Skeletal muscle tissue (tissue), 4 donors: ENCODE data around the gene HLTF. TPM values are rescaled to one million over a fixed set of nuclear protein-coding genes. Genes with fewer than 3 reads are reported as not detected.

ENCODE experiments used
- H3K27ac ChIP-seq: one replicate; pipeline ENCODE4 v1.7.0; 2013; ENCODE audit warnings: mild to moderate bottlenecking, low read depth, low read length, inconsistent platforms
- H3K27me3 ChIP-seq, 3 donors: one replicate each; pipeline ENCODE4 v1.7.0; 2013; ENCODE audit warnings: low read length in 3 of 3; ENCODE audit not compliant: control insufficient read depth in 3 of 3, insufficient read depth in 3 of 3
- H3K36me3 ChIP-seq, 3 donors: one replicate each; pipeline ENCODE4 v1.7.0; 2013; ENCODE audit warnings: low read length in 3 of 3; ENCODE audit not compliant: control insufficient read depth in 3 of 3, insufficient read depth in 3 of 3
- H3K4me1 ChIP-seq, 3 donors: one replicate each; pipeline ENCODE4 v1.7.0; 2013; ENCODE audit warnings: low read length in 3 of 3, mild to moderate bottlenecking in 3 of 3; ENCODE audit not compliant: control insufficient read depth in 3 of 3, insufficient read depth in 3 of 3
- H3K4me3 ChIP-seq, 3 donors: one replicate each; pipeline ENCODE4 v1.7.0; 2013; ENCODE audit warnings: low read length in 3 of 3
- H3K9ac ChIP-seq, 3 donors: one replicate each; pipeline ENCODE4 v1.7.0; 2013; ENCODE audit warnings: low read length in 3 of 3, mild to moderate bottlenecking in 3 of 3, moderate library complexity in 2 of 3, low read depth in 1 of 3
- H3K9me3 ChIP-seq, 3 donors: one replicate each; pipeline ENCODE4 v1.7.0; 2013; ENCODE audit warnings: low read length in 3 of 3; ENCODE audit not compliant: control insufficient read depth in 3 of 3
- total RNA-seq: library from RNA; depleted of rRNA; stranded (reverse); fragments of >200 nt; gene quantifications from one replicate; pipeline ENCODE4 v1.2.3, GENCODE V29; 2014
- donor health status: Osteomylitis.

The HLTF gene
- total RNA-seq, 1 donor from 2014 or later, result 26.6 TPM

DNA sequence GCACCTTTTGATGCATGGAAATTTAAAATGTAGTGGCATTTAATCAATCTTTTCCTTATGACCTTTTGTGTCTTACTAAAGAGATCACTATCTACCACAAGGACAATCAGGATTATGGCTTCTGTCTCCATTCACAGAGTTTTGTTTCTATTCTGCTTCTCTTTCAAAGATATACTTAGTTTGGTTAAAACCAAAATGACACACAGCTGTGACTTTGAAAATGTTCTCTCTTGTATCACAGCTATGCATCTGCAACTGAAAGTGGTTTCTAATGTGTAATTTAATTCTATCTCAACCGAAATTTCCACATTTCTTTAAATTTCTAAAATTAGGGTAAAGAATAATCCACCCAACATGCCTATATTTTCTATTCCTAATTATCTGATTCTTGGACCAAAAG, 27.7 kb downstream of the HLTF start:
- peaks cover 5 to 16% (median 9%) of the 10 kb centered on the region in 3 donors for H3K36me3 ChIP-seq
- H3K4me3 ChIP-seq, result no peak overlapping the region
- no peaks in the 10 kb centered on the region for H3K27me3 ChIP-seq

GRCh38 chr3:149058198-149058597, 28.1 kb downstream of the HLTF start:
- no peaks in the 10 kb centered on the region for H3K4me1 ChIP-seq
- H3K36me3 ChIP-seq, result peaks cover 8 to 18% (median 10%) of the 10 kb centered on the region in 3 donors
- H3K27me3 ChIP-seq, result no peaks in the 10 kb centered on the region
- H3K27ac ChIP-seq, result no peak overlapping the region
- no peak overlapping the region for H3K4me3 ChIP-seq
- no peaks in the 10 kb centered on the region for H3K9me3 ChIP-seq
- no peak overlapping the region for H3K9ac ChIP-seq

More for the DNA sequence above, 27.7 kb downstream of the HLTF start:
- no peaks in the 10 kb centered on the region for H3K4me1 ChIP-seq
- no peak overlapping the region for H3K27ac ChIP-seq
- no peaks in the 10 kb centered on the region for H3K9me3 ChIP-seq
- no peak overlapping the region for H3K9ac ChIP-seq

- H3K36me3 ChIP-seq, result peaks cover 12 to 22% (median 16%) of the 10 kb centered on the region in 3 donors
- H3K9ac ChIP-seq, result no peak overlapping the region
- no peak overlapping the region for H3K4me3 ChIP-seq
- H3K27me3 ChIP-seq, result no peaks in the 10 kb centered on the region
- H3K9me3 ChIP-seq, result no peaks in the 10 kb centered on the region
- no peak overlapping the region for H3K27ac ChIP-seq
- H3K4me1 ChIP-seq, result no peaks in the 10 kb centered on the region
These were observed 30.8 kb downstream of the HLTF start for GRCh38 chr3:149055575-149055974.

GRCh38 chr3:149044339-149045083, 41.8 kb downstream of the HLTF start:
- no peak overlapping the region for H3K4me3 ChIP-seq
- H3K9me3 ChIP-seq, result no peaks in the 10 kb centered on the region
- H3K27ac ChIP-seq, result no peak overlapping the region
- H3K9ac ChIP-seq, result no peak overlapping the region
- H3K36me3 ChIP-seq, result peaks cover 0 to 20% (median 13%) of the 10 kb centered on the region in 3 donors
- H3K27me3 ChIP-seq, result no peaks in the 10 kb centered on the region
- H3K4me1 ChIP-seq, result peaks cover 0 to 2% (median 0%) of the 10 kb centered on the region in 3 donors

- H3K9ac ChIP-seq, result no peak overlapping the region
- peaks cover 0 to 24% (median 11%) of the 10 kb centered on the region in 3 donors for H3K36me3 ChIP-seq
- peaks cover 0 to 2% (median 0%) of the 10 kb centered on the region in 3 donors for H3K4me1 ChIP-seq
- no peaks in the 10 kb centered on the region for H3K27me3 ChIP-seq
- H3K4me3 ChIP-seq, result no peak overlapping the region
- H3K27ac ChIP-seq, result no peak overlapping the region
- H3K9me3 ChIP-seq, result no peaks in the 10 kb centered on the region
These were observed 43.4 kb downstream of the HLTF start for GRCh38 chr3:149042789-149043386.

DNA sequence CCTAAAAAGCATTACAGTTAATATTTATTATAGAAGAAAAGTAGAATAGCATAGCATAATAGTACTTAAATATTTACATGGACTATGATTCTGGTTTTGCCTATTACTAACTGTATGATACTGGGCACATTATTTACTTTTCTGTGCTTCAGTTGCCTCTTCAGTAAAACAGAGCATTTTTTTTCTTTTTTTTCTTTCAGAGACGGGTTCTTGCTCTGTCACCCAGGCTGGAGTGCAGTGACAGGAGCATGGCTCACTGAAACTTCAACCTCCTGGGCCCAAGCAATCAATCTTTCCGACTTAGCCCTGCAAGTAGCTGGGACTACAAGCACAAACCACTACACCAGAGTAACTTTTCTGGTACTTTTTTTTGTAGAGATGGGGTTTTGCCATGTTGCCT, 48.0 kb downstream of the HLTF start:
- no peak overlapping the region for H3K27ac ChIP-seq
- no peak overlapping the region for H3K4me3 ChIP-seq
- no peaks in the 10 kb centered on the region for H3K9me3 ChIP-seq
- no peaks in the 10 kb centered on the region for H3K27me3 ChIP-seq
- H3K4me1 ChIP-seq, result no peaks in the 10 kb centered on the region
- no peak overlapping the region for H3K9ac ChIP-seq
- H3K36me3 ChIP-seq, result peaks cover 0 to 22% (median 18%) of the 10 kb centered on the region in 3 donors

GRCh38 chr3:149037684-149038083, 48.6 kb downstream of the HLTF start:
- H3K9ac ChIP-seq, result no peak overlapping the region
- H3K27me3 ChIP-seq, result no peaks in the 10 kb centered on the region
- peaks cover 0 to 22% (median 18%) of the 10 kb centered on the region in 3 donors for H3K36me3 ChIP-seq
- H3K27ac ChIP-seq, result no peak overlapping the region
- H3K4me1 ChIP-seq, result no peaks in the 10 kb centered on the region
- no peaks in the 10 kb centered on the region for H3K9me3 ChIP-seq
- H3K4me3 ChIP-seq, result no peak overlapping the region

DNA sequence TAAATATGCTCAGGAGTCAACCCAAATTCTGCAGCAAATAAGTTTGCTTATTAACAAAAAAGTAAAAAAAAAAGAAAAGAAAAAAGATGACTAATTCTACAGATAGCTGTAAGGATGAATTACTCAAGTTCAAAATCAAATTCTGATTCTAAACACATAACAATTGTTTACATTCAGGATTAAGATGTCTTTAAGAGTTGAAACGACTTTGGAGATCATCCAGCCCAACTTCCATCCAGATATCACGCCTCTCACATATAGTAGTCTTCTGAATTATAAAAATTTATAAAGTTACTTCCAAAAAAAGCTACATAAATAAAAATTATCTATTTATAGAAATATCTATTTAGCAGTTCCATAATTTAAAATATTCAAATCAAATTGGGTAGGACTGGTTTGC, 55.2 kb downstream of the HLTF start:
- H3K4me1 ChIP-seq, result no peaks in the 10 kb centered on the region
- H3K36me3 ChIP-seq, result peaks cover 7 to 17% (median 17%) of the 10 kb centered on the region in 3 donors
- H3K27me3 ChIP-seq, result no peaks in the 10 kb centered on the region
- H3K4me3 ChIP-seq, result no peak overlapping the region
- H3K9ac ChIP-seq, result no peak overlapping the region
- no peaks in the 10 kb centered on the region for H3K9me3 ChIP-seq
- H3K27ac ChIP-seq, result no peak overlapping the region

DNA sequence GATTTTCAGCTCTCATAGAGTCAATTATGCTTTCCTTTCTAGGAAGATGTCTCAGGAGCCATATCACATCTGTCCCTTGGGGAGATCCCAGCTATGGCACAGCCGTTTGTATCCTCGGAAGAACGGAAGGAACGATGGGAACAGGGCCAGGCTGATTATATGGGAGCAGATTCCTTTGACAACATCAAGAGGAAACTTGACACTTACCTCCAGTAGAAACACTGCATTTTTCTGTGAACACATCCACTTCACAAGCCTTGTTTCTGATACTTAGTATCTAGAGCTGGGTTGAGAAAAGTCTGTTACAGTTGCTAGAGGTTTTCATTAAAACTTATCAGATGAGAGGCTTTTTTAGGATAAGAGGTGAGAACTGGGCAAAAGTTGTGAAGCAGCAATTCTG, 59.6 kb downstream of the HLTF start:
- H3K4me3 ChIP-seq, result no peak overlapping the region
- H3K9ac ChIP-seq, result no peak overlapping the region
- no peak overlapping the region for H3K27ac ChIP-seq
- peaks cover 6 to 16% (median 9%) of the 10 kb centered on the region in 3 donors for H3K4me1 ChIP-seq
- H3K36me3 ChIP-seq, result peaks cover 23 to 44% (median 39%) of the 10 kb centered on the region in 3 donors
- H3K27me3 ChIP-seq, result no peaks in the 10 kb centered on the region
- H3K9me3 ChIP-seq, result no peaks in the 10 kb centered on the region

- H3K27me3 ChIP-seq, result no peaks in the 10 kb centered on the region
- peaks cover 23 to 46% (median 40%) of the 10 kb centered on the region in 3 donors for H3K36me3 ChIP-seq
- H3K27ac ChIP-seq, result no peak overlapping the region
- H3K4me1 ChIP-seq, result peaks cover 23 to 40% (median 28%) of the 10 kb centered on the region in 3 donors
- no peak overlapping the region for H3K4me3 ChIP-seq
- H3K9ac ChIP-seq, result no peak overlapping the region
- H3K9me3 ChIP-seq, result no peaks in the 10 kb centered on the region
These were observed 62.4 kb downstream of the HLTF start for GRCh38 chr3:149023951-149024350.
